ENCODE measurements around the gene AMZ1.

Gene AMZ1

DNA sequence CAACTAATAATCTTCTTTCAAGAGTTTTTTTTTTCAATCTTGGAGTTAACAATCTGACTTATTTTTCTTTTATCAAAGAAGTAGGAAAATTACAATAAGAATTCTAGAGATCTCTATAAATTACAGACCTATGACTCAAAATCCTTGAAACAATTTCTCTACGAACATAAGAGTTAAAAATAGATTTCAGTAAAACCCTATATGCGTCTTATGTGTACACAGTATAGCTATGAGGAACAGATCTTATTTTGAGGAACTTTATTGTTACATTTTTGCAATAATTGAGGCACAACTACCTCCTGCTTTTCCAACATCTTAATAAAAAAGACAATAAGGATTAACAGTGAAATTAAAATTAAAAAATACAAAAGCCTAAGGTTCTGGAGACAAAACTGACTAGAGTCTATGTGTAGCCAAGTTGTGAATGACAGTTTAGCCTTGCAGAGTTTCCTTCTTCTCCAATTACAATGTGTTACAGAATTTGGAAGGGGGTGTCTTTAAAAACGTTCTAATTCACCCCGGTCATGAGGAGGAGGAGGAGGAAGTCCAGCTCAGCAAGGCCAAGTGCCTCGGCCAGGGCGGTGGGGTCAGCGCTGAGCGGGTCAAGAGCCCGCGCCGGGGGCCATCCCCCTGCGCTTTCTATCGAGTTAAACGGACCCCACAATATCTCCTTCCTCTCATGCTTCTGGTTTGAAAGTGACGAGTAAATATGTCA, 40.5 kb downstream of the AMZ1 start:
- no peak overlapping the region for H3K4me3 ChIP-seq (ENCODE audit: low read depth, low read length)
- no peak for TF ChIP-seq CTCF (IDR thresholded peaks at IDR 0.05; ENCODE audit: borderline replicate concordance, insufficient read depth, low read depth, low read length)

- no peak for TF ChIP-seq CTCF (IDR thresholded peaks at IDR 0.05; ENCODE audit: borderline replicate concordance, insufficient read depth, low read depth, low read length)
- no peak overlapping the region for H3K4me3 ChIP-seq (ENCODE audit: low read depth, low read length)
Observed at GRCh38 chr7:2729031-2729892, 41.3 kb downstream of the AMZ1 start.

DNA sequence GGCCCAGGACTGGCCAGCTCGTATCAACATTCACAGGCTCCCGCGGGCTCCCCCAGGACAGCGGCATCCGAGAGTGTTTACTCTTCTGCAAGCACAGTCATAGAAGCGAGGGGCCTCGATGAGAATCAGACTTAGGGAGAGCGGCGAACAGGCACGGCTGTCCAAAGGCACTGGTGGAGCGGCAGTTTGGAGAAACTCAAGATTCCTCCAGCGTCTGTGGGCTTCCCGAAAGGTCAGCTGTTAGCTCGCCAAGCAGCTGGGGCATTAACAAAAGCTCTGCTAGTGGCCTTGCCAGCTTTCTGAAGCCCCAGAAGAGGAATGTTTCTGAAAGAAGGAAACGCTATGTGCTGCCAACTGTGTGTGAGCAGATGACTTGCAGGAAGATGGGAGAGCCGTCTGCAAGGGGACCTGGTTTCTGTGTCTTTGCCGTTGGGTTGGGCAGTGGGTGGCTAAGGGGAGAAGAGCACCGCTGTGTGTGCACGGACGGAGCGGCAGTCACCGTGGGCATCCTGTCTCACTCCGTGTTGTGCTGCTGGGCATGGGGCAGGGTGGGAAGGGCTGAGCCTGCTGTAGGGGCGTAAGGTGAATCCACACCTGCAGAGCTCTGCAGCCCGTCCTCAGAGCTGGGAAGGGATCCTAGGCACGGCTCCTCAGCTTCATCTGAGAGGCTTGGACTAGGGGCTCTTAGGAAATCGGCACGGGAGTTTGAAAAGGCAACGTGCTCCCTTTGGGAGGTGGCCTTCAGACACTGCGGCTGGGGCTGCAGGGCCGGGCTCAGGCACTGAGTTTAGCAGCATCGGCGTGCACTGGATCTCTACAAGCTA, 42.1 kb downstream of the AMZ1 start:
- TF ChIP-seq CTCF (IDR thresholded peaks at IDR 0.05; ENCODE audit: borderline replicate concordance, insufficient read depth, low read depth, low read length) = no peak
- H3K4me3 ChIP-seq (ENCODE audit: low read depth, low read length) = no peak overlapping the region

GRCh38 chr7:2730846-2731770, 43.1 kb downstream of the AMZ1 start:
- TF ChIP-seq CTCF (IDR thresholded peaks at IDR 0.05; ENCODE audit: borderline replicate concordance, insufficient read depth, low read depth, low read length) = no peak
- H3K4me3 ChIP-seq (ENCODE audit: low read depth, low read length) = no peak overlapping the region

DNA sequence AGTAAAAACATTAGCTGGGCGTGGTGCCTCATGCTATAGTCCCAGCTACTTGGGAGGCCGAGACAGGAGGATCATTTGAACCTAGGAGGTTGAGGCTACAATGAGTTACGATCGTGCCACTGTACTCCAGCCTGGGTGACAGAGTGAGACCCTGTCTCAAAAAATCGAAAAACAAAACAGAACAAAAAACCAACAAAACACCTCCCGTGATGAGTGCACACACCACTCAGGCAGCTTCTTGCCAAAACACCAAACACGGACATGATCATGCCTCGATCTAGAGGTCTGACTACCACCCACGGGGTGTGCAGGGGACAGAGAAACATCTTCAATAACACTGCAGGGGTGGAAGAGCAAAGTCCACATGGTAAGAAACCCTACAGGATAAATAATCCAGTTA, 44.4 kb downstream of the AMZ1 start:
- no peak overlapping the region for H3K4me3 ChIP-seq (ENCODE audit: low read depth, low read length)
- TF ChIP-seq CTCF (IDR thresholded peaks at IDR 0.05; ENCODE audit: borderline replicate concordance, insufficient read depth, low read depth, low read length) = no peak

DNA sequence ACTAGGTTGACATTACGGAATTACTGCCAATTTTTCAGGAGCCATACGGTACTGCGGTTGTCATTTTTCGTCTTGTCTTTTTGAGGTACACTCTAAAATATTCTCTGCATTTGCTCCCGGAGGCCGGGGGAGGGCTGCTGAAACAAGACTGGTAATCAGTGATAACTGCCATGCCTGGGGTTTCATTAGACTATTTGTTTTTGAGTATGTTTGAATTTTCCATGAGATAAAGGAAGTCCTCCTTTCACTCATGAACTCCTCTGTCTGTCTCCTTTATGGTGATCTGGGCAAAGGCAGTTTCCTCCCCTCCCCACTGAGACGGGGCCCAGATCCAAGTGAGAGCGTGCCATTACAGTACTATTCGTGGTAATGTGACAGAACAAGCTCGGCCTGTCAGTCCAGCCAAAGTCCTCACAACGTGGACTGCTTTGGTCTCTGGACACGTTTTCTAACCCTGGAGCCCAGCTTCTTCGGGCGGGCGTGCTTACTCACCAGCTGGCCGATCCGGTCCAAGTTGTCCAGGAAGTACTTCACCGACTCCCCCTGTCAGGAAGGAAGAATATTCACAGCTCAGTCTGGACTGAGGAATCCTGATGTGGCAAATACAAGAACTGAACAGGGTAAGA, 45.1 kb downstream of the AMZ1 start:
- no peak for TF ChIP-seq CTCF (IDR thresholded peaks at IDR 0.05; ENCODE audit: borderline replicate concordance, insufficient read depth, low read depth, low read length)
- no peak overlapping the region for H3K4me3 ChIP-seq (ENCODE audit: low read depth, low read length)

Data from GM12875 (cell line).